SK-N-SH treated with all-trans-retinoic acid at 6 μM for 48 hours (cell line): Measurements from ENCODE around the gene IFT25.

Experiments
- BACH2 ChIP-seq: fragments of 250-450 bp; sonication (Bioruptor Pico); IDR thresholded peaks from 2 replicates; pipeline ENCODE4 v1.9.0; 2021; ENCODE audit warnings: mild to moderate bottlenecking, borderline replicate concordance
- GLIS3 ChIP-seq: fragments of 250-450 bp; sonication (Bioruptor Pico); IDR thresholded peaks from 2 replicates; pipeline ENCODE4 v1.5.0; 2020; ENCODE audit warnings: mild to moderate bottlenecking, moderate library complexity
- SNAI2 ChIP-seq: fragments of 250-450 bp; sonication (Bioruptor Pico); IDR thresholded peaks from 2 replicates; pipeline ENCODE4 v1.5.0; 2020; ENCODE audit warnings: mild to moderate bottlenecking, moderate library complexity
- ZFP30 ChIP-seq: fragments of 450-650 bp; formaldehyde crosslinking; IDR thresholded peaks from 2 replicates; pipeline ENCODE4 v1.5.0; 2022; ENCODE audit warnings: mild to moderate bottlenecking, moderate library complexity
- TF ChIP-seq, protein P1 (sequence below): fragments of 250-450 bp; sonication (Bioruptor Pico); IDR thresholded peaks from 2 replicates; pipeline ENCODE4 v1.5.0; 2020; ENCODE audit warnings: mild to moderate bottlenecking, moderate library complexity
- TF ChIP-seq, protein P2 (sequence below): fragments of 250-450 bp; sonication (Bioruptor Pico); IDR thresholded peaks from 2 replicates; pipeline ENCODE4 v1.8.0; 2020; ENCODE audit warnings: mild to moderate bottlenecking, moderate library complexity, borderline replicate concordance

DNA sequence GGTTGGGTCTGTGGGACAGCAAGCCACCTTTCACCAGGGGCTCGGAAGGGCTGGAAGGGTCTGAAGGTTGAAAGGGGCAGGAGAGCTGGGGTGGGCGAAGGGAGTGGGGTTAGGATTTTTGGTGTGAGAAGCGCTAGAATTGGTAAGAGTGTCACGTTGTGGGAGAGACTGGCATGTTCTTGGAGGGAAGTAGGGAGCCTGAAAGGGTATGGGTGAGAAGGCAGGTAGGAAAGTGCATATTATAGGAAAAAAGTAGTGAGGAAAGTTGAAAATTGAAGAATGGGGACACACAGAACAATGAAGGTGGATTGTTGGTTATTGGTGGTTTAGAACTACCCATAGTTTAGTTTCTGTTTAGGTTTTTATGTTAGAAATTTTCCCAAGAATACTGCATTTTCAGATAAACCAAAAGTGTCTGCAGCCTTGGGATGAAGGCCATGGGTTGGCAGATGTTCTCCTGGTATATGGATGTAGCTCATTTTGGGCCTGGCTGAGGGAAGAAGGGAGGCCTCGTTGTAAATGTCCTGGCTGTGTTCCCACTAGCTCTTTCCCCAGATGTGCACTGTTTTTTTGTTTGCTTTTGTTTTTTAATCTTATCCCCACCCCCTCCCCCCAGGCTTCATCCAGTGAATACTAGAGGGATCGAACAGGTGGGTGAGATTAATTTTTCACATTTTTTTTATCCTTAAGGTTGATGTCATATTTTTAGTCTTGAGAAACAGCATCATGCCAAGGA, 1.8 kb upstream of the IFT25 start:
- TF ChIP-seq, protein P1, sequence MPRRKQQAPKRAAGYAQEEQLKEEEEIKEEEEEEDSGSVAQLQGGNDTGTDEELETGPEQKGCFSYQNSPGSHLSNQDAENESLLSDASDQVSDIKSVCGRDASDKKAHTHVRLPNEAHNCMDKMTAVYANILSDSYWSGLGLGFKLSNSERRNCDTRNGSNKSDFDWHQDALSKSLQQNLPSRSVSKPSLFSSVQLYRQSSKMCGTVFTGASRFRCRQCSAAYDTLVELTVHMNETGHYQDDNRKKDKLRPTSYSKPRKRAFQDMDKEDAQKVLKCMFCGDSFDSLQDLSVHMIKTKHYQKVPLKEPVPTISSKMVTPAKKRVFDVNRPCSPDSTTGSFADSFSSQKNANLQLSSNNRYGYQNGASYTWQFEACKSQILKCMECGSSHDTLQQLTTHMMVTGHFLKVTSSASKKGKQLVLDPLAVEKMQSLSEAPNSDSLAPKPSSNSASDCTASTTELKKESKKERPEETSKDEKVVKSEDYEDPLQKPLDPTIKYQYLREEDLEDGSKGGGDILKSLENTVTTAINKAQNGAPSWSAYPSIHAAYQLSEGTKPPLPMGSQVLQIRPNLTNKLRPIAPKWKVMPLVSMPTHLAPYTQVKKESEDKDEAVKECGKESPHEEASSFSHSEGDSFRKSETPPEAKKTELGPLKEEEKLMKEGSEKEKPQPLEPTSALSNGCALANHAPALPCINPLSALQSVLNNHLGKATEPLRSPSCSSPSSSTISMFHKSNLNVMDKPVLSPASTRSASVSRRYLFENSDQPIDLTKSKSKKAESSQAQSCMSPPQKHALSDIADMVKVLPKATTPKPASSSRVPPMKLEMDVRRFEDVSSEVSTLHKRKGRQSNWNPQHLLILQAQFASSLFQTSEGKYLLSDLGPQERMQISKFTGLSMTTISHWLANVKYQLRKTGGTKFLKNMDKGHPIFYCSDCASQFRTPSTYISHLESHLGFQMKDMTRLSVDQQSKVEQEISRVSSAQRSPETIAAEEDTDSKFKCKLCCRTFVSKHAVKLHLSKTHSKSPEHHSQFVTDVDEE (CRISPR knock-in tag), result no peak
- no peak for TF ChIP-seq BACH2 (CRISPR knock-in tag)
- TF ChIP-seq ZFP30 (CRISPR knock-in tag), result no peak
- no peak for TF ChIP-seq SNAI2 (CRISPR knock-in tag)
- TF ChIP-seq, protein P2, sequence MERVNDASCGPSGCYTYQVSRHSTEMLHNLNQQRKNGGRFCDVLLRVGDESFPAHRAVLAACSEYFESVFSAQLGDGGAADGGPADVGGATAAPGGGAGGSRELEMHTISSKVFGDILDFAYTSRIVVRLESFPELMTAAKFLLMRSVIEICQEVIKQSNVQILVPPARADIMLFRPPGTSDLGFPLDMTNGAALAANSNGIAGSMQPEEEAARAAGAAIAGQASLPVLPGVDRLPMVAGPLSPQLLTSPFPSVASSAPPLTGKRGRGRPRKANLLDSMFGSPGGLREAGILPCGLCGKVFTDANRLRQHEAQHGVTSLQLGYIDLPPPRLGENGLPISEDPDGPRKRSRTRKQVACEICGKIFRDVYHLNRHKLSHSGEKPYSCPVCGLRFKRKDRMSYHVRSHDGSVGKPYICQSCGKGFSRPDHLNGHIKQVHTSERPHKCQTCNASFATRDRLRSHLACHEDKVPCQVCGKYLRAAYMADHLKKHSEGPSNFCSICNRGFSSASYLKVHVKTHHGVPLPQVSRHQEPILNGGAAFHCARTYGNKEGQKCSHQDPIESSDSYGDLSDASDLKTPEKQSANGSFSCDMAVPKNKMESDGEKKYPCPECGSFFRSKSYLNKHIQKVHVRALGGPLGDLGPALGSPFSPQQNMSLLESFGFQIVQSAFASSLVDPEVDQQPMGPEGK (CRISPR knock-in tag), result no peak
- TF ChIP-seq GLIS3 (CRISPR knock-in tag), result no peak
